T-helper 2 cell treated with Interferon-gamma antibody and Interleukin-4, amounts not matched to agents 5 μg/mL and 100 μg/mL, for 36 hours (primary cell): Measurements from ENCODE around the gene AKAP5.

ENCODE experiments used
- DNase-seq: peaks from one replicate; pipeline ENCODE4 v3.0.0; 2021; ENCODE audit warnings: low spot score
- H3K27ac Mint-ChIP-seq: one replicate; pipeline ENCODE4 v1.8.0; 2021; ENCODE audit warnings: mild to moderate bottlenecking, mixed read lengths
- H3K27me3 Mint-ChIP-seq: one replicate; pipeline ENCODE4 v1.8.0; 2021; ENCODE audit warnings: low read depth, mixed read lengths
- H3K36me3 Mint-ChIP-seq: one replicate; pipeline ENCODE4 v1.8.0; 2021; ENCODE audit warnings: low read depth, mixed read lengths
- H3K4me1 Mint-ChIP-seq: one replicate; pipeline ENCODE4 v1.8.0; 2021; ENCODE audit warnings: low read depth, mixed read lengths
- H3K4me3 Mint-ChIP-seq: one replicate; pipeline ENCODE4 v1.8.0; 2022; ENCODE audit warnings: mild to moderate bottlenecking, moderate library complexity, mixed read lengths
- H3K9me3 Mint-ChIP-seq: one replicate; pipeline ENCODE4 v1.8.0; 2021; ENCODE audit warnings: mixed read lengths

Gene AKAP5, protein sequence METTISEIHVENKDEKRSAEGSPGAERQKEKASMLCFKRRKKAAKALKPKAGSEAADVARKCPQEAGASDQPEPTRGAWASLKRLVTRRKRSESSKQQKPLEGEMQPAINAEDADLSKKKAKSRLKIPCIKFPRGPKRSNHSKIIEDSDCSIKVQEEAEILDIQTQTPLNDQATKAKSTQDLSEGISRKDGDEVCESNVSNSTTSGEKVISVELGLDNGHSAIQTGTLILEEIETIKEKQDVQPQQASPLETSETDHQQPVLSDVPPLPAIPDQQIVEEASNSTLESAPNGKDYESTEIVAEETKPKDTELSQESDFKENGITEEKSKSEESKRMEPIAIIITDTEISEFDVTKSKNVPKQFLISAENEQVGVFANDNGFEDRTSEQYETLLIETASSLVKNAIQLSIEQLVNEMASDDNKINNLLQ

DNA sequence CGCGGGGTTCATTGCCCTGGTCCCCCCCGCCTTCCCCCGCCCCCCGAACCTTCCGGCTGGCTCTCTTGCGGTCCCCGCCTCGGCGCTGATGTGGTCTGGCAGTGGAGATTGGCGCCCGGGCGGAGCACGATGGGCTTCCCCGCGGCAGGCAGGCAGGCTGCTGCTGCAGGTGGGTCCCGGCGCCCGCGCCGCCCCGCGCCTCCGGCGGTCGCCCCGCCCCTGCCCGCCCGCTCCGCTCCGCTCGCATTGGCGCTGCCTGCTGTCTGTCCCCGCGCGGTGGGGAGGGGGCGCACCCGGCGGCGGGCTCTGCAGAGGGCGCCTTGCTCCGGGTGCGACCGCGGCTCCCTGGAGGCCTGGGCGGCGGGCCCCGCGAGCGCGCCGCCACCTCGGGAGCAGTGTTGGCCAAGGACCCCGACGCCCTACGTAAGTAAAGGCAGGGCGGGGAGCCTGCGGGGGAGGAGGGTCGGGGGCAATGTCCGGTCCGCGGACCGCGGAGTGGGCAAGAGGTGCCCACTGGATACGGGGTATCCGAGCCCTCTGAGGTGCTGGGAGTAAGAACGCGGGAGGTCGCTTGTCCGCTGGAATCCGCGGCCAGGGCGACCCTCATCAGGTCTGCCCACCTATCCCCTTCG is at the start of gene AKAP5:
AKAP5 (plus strand) TSS at position 309 of the 632 bp plus-strand sequence. CDS start 2,896 bp downstream, outside the sequence.
- Mint-ChIP-seq H3K36me3 (peaks cover 12% of the 10 kb centered on the region), H3K27ac (peak within 1 kb of the TSS; percentile 77), H3K27me3 (no peaks in the 10 kb centered on the region), H3K9me3 (no peaks in the 10 kb centered on the region), H3K4me3 (peak within 1 kb of the TSS; percentile 94), H3K4me1 (peaks cover 37% of the 10 kb centered on the region)
- peak; percentile 61 for DNase-seq

DNA sequence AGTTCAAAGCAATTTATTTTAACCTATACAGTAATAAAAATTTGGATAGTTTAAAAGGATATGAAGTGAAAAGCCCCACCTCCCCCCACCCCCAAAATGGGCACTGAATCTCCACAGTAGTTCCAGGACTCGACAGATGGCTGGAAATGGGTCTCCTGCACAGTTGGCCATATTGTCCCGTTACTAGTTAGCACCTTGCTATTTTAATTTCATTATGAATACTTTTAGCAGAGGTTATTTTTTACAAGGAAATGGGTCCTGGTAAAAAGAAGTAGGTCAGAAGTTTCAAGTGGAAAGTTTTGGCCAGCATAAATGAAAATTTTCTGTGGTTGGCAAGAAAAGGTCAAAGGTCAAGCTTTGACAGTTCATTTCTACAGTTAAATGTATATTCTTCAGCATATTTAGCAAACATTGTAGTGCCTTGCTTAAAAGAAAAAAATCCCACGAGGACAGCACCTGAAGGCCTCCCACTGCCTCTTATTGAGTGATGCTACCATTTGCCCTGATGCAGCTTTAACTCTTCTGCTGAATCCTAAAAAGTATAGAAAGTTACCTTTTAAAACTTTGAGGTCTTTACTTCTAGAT is 48.9 kb upstream of the AKAP5 start:
- DNase-seq = no peak
- Mint-ChIP-seq H3K9me3 (no peaks in the 10 kb centered on the region), H3K4me3 (no peak overlapping the region), H3K36me3 (peaks cover 70% of the 10 kb centered on the region), H3K27ac (no peak overlapping the region), H3K27me3 (no peaks in the 10 kb centered on the region), H3K4me1 (peaks cover 28% of the 10 kb centered on the region)

DNA sequence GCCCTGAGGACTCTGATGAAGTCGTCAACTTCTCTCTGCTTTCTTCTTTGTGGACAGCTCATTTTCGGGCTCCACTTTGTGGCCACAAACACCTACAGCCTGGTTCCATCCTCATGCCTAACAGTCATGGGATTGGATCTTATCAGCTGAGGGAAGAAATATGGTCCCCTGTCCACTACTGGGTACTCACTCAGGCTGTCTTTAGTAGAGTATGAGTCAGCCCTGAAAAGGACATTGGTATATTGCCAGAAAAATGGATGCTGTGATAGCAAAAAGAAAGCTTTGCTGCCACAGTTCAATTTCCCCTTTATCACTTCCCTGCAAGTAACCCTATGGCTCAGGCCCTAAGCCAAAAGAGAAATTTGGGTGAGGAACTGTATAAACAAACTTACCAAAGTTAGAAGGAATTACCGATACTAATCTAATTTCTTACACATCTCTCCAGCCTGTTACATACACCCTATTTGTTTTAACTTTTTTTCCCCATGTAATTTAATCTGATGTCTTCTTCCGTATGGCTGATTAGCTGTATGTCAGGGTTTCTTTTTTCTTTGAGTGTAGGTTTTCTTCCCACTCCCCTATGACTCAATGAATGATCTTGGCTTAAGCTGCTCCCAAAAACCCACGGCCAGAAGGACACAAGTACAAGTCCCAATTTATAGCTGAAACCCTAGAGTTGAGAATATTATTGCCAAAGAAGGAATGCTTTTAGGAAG is 48.1 kb upstream of the AKAP5 start:
- DNase-seq = no peak
- no peak overlapping the region for H3K4me3 Mint-ChIP-seq
- no peaks in the 10 kb centered on the region for H3K9me3 Mint-ChIP-seq
- peaks cover 30% of the 10 kb centered on the region for H3K4me1 Mint-ChIP-seq
- H3K36me3 Mint-ChIP-seq = peaks cover 71% of the 10 kb centered on the region
- no peak overlapping the region for H3K27ac Mint-ChIP-seq
- H3K27me3 Mint-ChIP-seq = no peaks in the 10 kb centered on the region

DNA sequence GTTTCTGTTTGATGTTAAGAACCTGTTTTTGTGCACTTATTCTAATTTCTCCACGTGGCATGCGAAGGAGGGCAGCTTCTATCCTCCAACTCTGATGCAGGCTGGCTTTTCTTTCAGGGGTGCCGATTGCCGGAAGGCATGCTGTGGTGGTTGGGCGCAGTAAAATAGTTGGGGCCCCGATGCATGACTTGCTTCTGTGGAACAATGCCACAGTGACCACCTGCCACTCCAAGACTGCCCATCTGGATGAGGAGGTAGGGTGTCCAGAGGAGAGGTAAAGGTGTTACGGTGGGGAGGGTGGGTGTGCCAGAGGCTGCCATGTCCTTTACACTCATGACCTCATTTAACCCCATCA is 47.6 kb upstream of the AKAP5 start:
- Mint-ChIP-seq H3K36me3 (peaks cover 74% of the 10 kb centered on the region), H3K4me3 (no peak overlapping the region), H3K4me1 (peaks cover 36% of the 10 kb centered on the region), H3K27me3 (no peaks in the 10 kb centered on the region), H3K9me3 (no peaks in the 10 kb centered on the region), H3K27ac (no peak overlapping the region)
- no peak for DNase-seq

DNA sequence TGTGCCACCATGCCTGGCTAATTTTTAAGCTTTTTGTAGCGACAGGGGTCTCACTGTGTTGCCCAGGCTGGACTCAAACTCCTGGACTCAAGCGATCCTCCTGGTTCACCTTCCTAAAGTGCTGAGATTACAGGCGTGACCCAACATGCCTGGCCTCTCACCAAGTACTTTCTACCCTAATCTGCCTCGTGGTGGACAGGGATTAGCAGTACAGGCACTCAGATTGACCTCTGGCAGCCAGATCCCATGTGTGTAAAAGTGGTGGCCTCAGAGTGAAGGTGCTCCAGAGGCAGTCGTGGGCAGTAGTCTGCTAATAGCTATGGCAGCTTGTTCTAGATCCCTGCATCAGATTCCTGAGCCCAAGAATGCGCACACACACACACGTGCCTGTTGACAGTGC is 46.3 kb upstream of the AKAP5 start:
- Mint-ChIP-seq H3K27me3 (no peaks in the 10 kb centered on the region), H3K4me3 (no peak overlapping the region), H3K4me1 (peaks cover 41% of the 10 kb centered on the region), H3K36me3 (peaks cover 74% of the 10 kb centered on the region), H3K9me3 (no peaks in the 10 kb centered on the region), H3K27ac (no peak overlapping the region)
- DNase-seq = no peak

DNA sequence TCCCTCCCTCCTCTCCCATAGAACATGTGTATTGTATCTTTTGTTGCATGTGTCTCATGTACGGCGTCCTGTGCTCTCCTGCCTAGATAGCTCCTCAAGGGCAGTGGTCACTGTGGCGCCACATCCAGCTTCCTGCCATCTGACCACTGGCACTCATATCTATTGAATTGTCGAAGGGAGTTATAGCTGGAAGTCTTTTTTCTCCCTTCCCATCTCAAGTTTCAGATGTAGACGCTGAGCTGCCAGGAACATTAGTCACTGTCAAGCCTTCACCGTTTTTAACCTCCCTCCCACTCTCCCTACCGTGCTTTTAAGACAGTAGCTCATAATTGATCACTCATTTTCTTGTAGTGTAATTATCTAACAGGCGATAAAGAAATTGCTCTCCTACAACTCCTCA is 44.1 kb upstream of the AKAP5 start:
- peak overlapping the region; percentile 15 for H3K27ac Mint-ChIP-seq
- peaks cover 75% of the 10 kb centered on the region for H3K36me3 Mint-ChIP-seq
- no peaks in the 10 kb centered on the region for H3K27me3 Mint-ChIP-seq
- no peak overlapping the region for H3K4me3 Mint-ChIP-seq
- DNase-seq = no peak
- H3K9me3 Mint-ChIP-seq = no peaks in the 10 kb centered on the region
- peaks cover 37% of the 10 kb centered on the region for H3K4me1 Mint-ChIP-seq

DNA sequence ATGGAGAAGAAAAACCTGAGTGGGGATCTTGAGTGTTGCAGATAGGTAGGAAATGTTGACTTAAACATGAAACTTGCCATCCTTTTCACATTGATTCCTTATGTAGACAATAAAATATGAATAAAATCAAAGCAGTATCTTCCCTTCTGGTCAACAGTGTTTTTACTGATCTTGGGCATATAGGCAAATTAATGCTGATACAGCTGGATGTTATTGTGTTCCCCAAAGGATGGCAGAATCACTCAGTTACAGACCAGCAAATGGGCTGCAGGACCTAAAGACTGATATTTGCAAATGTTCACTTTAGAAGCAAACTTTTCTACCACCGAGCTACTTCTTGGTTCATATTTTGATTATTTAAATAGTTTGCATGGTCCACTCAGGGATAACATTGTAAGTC is 43.3 kb upstream of the AKAP5 start:
- H3K27ac Mint-ChIP-seq = peak overlapping the region; percentile 73
- H3K27me3 Mint-ChIP-seq = no peaks in the 10 kb centered on the region
- H3K36me3 Mint-ChIP-seq = peaks cover 74% of the 10 kb centered on the region
- DNase-seq = no peak
- peaks cover 36% of the 10 kb centered on the region for H3K4me1 Mint-ChIP-seq
- no peaks in the 10 kb centered on the region for H3K9me3 Mint-ChIP-seq
- peak overlapping the region; percentile 57 for H3K4me3 Mint-ChIP-seq

DNA sequence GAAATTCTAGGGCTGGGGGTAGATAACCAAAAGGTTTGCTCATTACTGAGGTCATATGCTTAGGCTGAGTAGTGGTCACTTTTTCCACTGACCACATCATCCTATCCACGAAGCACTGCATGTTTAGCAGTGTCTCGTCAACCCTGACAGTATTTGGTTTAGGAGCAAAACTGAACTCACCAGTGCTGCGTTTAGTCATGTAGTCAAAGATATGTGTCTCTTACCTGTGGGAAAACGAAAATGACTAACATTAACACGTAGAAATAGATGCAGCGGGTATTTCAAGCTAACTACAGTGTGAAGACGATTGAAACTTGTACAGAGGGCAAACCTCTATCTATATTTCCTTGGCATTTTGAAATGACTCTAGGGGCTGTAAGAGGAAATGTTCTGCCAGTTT is 42.5 kb upstream of the AKAP5 start:
- Mint-ChIP-seq H3K4me3 (peak overlapping the region; percentile 57), H3K27ac (peak overlapping the region; percentile 73), H3K4me1 (peaks cover 34% of the 10 kb centered on the region), H3K27me3 (no peaks in the 10 kb centered on the region), H3K36me3 (peaks cover 74% of the 10 kb centered on the region), H3K9me3 (no peaks in the 10 kb centered on the region)
- DNase-seq = peak; percentile 70

DNA sequence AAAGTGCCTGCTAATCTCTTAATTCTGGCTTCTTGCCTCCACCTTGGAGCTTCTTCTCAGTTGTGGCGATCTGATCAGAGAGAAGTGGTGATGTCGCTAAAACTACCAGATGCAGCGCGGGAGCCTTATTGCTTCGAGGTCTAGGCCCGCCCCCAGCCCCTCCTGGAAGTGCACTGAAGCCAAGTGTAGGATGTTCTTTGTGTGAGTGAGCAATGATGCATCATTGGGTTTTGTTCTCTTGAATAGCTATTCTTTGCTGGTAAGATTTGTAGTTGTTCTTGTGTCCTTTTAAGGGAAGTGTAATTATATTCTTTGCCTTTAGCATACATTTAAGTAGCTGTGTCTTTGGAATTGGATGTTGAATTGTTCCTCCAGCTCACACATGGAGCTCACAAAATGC is 41.3 kb upstream of the AKAP5 start:
- H3K9me3 Mint-ChIP-seq = no peaks in the 10 kb centered on the region

DNA sequence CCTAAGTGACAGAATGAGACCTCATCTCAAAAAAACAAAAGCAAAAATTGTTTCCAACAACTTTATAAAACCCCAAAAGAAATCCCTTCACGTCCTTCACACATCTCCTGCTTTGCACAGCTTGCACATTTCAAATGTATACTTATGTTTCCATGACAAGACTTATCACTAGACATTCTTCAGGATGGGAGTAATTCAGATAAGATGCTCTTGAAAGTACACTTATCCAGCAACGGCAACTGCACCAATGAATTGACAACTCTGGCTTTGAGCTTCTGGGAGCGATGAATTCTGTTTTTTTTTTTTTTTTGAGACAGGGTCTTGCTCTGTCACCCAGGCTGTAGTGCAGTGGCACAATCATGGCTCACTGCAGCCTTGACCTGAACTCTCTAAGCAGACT is 30.8 kb upstream of the AKAP5 start:
- Mint-ChIP-seq H3K9me3 (no peaks in the 10 kb centered on the region), H3K4me3 (no peak overlapping the region), H3K4me1 (peaks cover 13% of the 10 kb centered on the region), H3K27ac (no peak overlapping the region), H3K36me3 (peaks cover 54% of the 10 kb centered on the region), H3K27me3 (no peaks in the 10 kb centered on the region)
- no peak for DNase-seq

More for the DNA sequence above, 41.3 kb upstream of the AKAP5 start:
- Mint-ChIP-seq H3K27me3 (no peaks in the 10 kb centered on the region), H3K4me3 (peak overlapping the region; percentile 8), H3K27ac (no peak overlapping the region), H3K36me3 (peaks cover 73% of the 10 kb centered on the region), H3K4me1 (peaks cover 34% of the 10 kb centered on the region)
- peak; percentile 70 for DNase-seq

DNA sequence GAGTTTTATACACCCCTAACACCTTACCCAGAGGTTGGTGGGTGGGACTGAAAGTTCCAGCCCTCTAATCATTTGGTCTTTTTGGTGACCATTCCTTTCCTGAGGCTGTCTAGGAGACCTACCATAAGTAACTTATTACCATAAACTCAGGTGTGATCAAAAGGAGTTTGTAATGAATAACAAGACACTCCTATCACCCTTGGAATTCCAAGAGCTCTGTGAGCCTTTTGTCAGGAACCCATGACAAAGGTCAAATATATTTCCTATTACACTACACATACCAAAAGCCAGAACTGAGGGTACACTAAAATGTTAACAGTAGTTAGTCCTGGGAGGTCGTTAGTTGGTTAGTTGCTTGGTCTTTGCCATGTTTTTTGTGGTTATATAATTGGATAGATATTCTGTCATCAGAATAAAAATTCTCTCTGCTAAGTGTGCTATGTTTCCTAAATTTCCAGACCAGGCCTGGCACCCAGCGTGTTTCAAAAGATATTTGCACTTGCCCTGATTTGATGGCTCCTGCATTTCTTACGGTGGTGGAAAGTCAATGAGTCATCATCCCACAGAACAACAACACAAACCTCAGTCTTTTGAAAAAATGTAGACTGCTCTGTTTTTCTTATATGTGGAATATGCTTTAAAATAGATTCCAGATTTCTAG is 27.0 kb upstream of the AKAP5 start:
- Mint-ChIP-seq H3K27ac (peak overlapping the region; percentile 18), H3K4me1 (peaks cover 15% of the 10 kb centered on the region), H3K4me3 (no peak overlapping the region), H3K36me3 (peaks cover 58% of the 10 kb centered on the region), H3K9me3 (no peaks in the 10 kb centered on the region), H3K27me3 (no peaks in the 10 kb centered on the region)
- no peak for DNase-seq

DNA sequence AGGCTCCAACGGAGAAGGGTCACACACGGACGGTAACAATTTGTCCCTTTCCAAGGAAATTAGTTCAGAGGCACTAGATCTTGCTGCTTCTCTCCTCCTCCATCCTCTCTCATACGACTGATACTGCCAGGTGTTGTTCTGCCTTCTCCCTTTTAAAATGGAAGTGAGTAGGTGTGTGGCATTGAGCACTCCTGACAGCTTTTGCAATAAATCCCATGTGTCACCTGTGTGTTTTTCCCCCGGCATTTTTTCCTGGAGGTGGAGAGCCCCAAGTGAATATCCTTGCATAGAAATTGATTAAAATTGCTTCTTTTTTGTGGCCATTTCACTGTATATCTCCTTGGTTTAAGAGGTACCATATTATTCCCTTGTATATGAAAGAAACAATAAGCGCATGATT is 26.2 kb upstream of the AKAP5 start:
- H3K27ac Mint-ChIP-seq = no peak overlapping the region
- DNase-seq = no peak
- H3K9me3 Mint-ChIP-seq = no peaks in the 10 kb centered on the region
- peaks cover 20% of the 10 kb centered on the region for H3K4me1 Mint-ChIP-seq
- H3K27me3 Mint-ChIP-seq = no peaks in the 10 kb centered on the region
- H3K36me3 Mint-ChIP-seq = peaks cover 62% of the 10 kb centered on the region
- H3K4me3 Mint-ChIP-seq = no peak overlapping the region

DNA sequence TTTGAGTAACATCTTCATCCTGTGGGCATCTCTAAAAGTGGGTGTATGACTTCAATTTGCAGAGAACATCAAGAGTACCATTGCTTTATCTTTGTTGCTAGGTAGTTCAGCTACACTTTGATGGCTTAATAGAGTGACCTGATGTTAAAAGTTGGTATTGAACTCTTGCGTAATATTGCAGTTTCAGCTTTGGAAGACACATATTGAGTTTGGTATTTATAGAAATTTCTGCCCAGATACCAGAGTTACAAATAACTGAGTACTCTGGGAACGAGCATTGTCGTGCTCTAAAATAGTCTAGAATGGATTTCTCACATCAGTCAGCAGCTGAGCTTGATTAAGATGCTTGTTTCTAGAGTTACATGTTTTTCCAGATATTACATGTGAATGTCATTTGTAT is 24.8 kb upstream of the AKAP5 start:
- Mint-ChIP-seq H3K9me3 (no peaks in the 10 kb centered on the region), H3K27me3 (no peaks in the 10 kb centered on the region), H3K4me3 (no peak overlapping the region), H3K27ac (no peak overlapping the region), H3K4me1 (peaks cover 33% of the 10 kb centered on the region), H3K36me3 (peaks cover 66% of the 10 kb centered on the region)
- DNase-seq = no peak
